GM10266 (cell line): ENCODE data around the gene NINL.
"Not testable (repeated sequence)": the region's sequence is repeated elsewhere in the genome, so short reads cannot be mapped to it uniquely, and the experiment has no call there.

Experiments used
- DNase-seq: peaks from one replicate; pipeline ENCODE4 v3.0.0; 2012; ENCODE audit errors: extremely low spot score
- CTCF ChIP-seq: IDR thresholded peaks from 2 replicates; pipeline ENCODE4 v1.5.1; 2012; ENCODE audit warnings: mild to moderate bottlenecking, low read depth; ENCODE audit not compliant: control insufficient read depth, insufficient read depth; ENCODE audit errors: missing control alignments

Gene NINL

GRCh38 chr20:25504366-25505135, 80.8 kb downstream of the NINL start:
- TF ChIP-seq CTCF = no peak
- no peak for DNase-seq

- DNase-seq = no peak
- TF ChIP-seq CTCF = no peak
Observed at GRCh38 chr20:25503936-25504335, 81.4 kb downstream of the NINL start.

- DNase-seq = not testable (repeated sequence)
Observed at GRCh38 chr20:25503051-25503639, 82.2 kb downstream of the NINL start.

- TF ChIP-seq CTCF = no peak
Observed at GRCh38 chr20:25500880-25501351, 84.4 kb downstream of the NINL start.

GRCh38 chr20:25499855-25500434, 85.4 kb downstream of the NINL start:
- TF ChIP-seq CTCF = no peak
- DNase-seq = no peak

More at GRCh38 chr20:25500880-25501351, 84.4 kb downstream of the NINL start:
- DNase-seq = no peak

GRCh38 chr20:25499031-25499430, 86.3 kb downstream of the NINL start:
- no peak for TF ChIP-seq CTCF
- DNase-seq = no peak

- no peak for DNase-seq
- TF ChIP-seq CTCF = no peak
Observed at GRCh38 chr20:25498280-25498606, 87.1 kb downstream of the NINL start.
